ENCODE data around the gene PALMD.
A peak's percentile ranks its signal among the peaks of the same experiment; 100 is the strongest.

Gene PALMD

GRCh38 chr1:99650030-99650429 lies 4.1 kb downstream of the PALMD start:
- DNase-seq (ENCODE audit: low read depth, low spot score) = no peak
- TF ChIP-seq YY1 (IDR thresholded peaks at IDR 0.05; ENCODE audit: insufficient read depth, insufficient read length) = no peak
- no peak for TF ChIP-seq SUZ12 (IDR thresholded peaks at IDR 0.05; ENCODE audit: extremely low read depth, insufficient read depth, insufficient read length)
- TF ChIP-seq ZNF274 (IDR thresholded peaks at IDR 0.05; ENCODE audit: low read depth, low read length) = no peak
- no peak overlapping the region for H3K9ac ChIP-seq (ENCODE audit: insufficient read length, low read depth)
- H3K36me3 ChIP-seq (ENCODE audit: insufficient read depth, insufficient read length, low read length) = no peaks in the 10 kb centered on the region
- no peaks in the 10 kb centered on the region for H3K27me3 ChIP-seq (ENCODE audit: insufficient read depth, insufficient read length)
- H3K4me1 ChIP-seq (ENCODE audit: insufficient read depth, insufficient read length) = peaks cover 3% of the 10 kb centered on the region
- H3K9me3 ChIP-seq (ENCODE audit: insufficient read depth, low read length) = no peaks in the 10 kb centered on the region
- no peak overlapping the region for H3K4me3 ChIP-seq (ENCODE audit: insufficient read length, low read depth)

- no peak for DNase-seq (ENCODE audit: low read depth, low spot score)
- no peak for TF ChIP-seq ZNF274 (IDR thresholded peaks at IDR 0.05; ENCODE audit: low read depth, low read length)
- no peak for TF ChIP-seq YY1 (IDR thresholded peaks at IDR 0.05; ENCODE audit: insufficient read depth, insufficient read length)
- TF ChIP-seq SUZ12 (IDR thresholded peaks at IDR 0.05; ENCODE audit: extremely low read depth, insufficient read depth, insufficient read length) = no peak
- Histone ChIP-seq H3K9me3 (ENCODE audit: insufficient read depth, low read length) (no peaks in the 10 kb centered on the region), H3K4me1 (ENCODE audit: insufficient read depth, insufficient read length) (peaks cover 3% of the 10 kb centered on the region), H3K27me3 (ENCODE audit: insufficient read depth, insufficient read length) (no peaks in the 10 kb centered on the region), H3K36me3 (ENCODE audit: insufficient read depth, insufficient read length, low read length) (no peaks in the 10 kb centered on the region), H3K4me3 (ENCODE audit: insufficient read length, low read depth) (no peak overlapping the region), H3K9ac (ENCODE audit: insufficient read length, low read depth) (no peak overlapping the region)
Measured at GRCh38 chr1:99650773-99651437, 5.0 kb downstream of the PALMD start.

- Histone ChIP-seq H3K9me3 (ENCODE audit: insufficient read depth, low read length) (no peaks in the 10 kb centered on the region), H3K4me3 (ENCODE audit: insufficient read length, low read depth) (no peak overlapping the region), H3K4me1 (ENCODE audit: insufficient read depth, insufficient read length) (peaks cover 3% of the 10 kb centered on the region), H3K36me3 (ENCODE audit: insufficient read depth, insufficient read length, low read length) (no peaks in the 10 kb centered on the region), H3K27me3 (ENCODE audit: insufficient read depth, insufficient read length) (no peaks in the 10 kb centered on the region), H3K9ac (ENCODE audit: insufficient read length, low read depth) (no peak overlapping the region)
- DNase-seq (ENCODE audit: low read depth, low spot score) = peak; percentile 23
- no peak for TF ChIP-seq ZNF274 (IDR thresholded peaks at IDR 0.05; ENCODE audit: low read depth, low read length)
- TF ChIP-seq SUZ12 (IDR thresholded peaks at IDR 0.05; ENCODE audit: extremely low read depth, insufficient read depth, insufficient read length) = no peak
- TF ChIP-seq YY1 (IDR thresholded peaks at IDR 0.05; ENCODE audit: insufficient read depth, insufficient read length) = no peak
Measured at GRCh38 chr1:99652881-99653281, 7.0 kb downstream of the PALMD start.

GRCh38 chr1:99655376-99655775 lies 9.5 kb downstream of the PALMD start:
- no peak for DNase-seq (ENCODE audit: low read depth, low spot score)

GRCh38 chr1:99656701-99657100 lies 10.8 kb downstream of the PALMD start:
- TF ChIP-seq YY1 (IDR thresholded peaks at IDR 0.05; ENCODE audit: insufficient read depth, insufficient read length) = no peak
- no peak for TF ChIP-seq SUZ12 (IDR thresholded peaks at IDR 0.05; ENCODE audit: extremely low read depth, insufficient read depth, insufficient read length)
- no peak for TF ChIP-seq ZNF274 (IDR thresholded peaks at IDR 0.05; ENCODE audit: low read depth, low read length)

More at GRCh38 chr1:99655376-99655775, 9.5 kb downstream of the PALMD start:
- TF ChIP-seq YY1 (IDR thresholded peaks at IDR 0.05; ENCODE audit: insufficient read depth, insufficient read length) = no peak
- TF ChIP-seq SUZ12 (IDR thresholded peaks at IDR 0.05; ENCODE audit: extremely low read depth, insufficient read depth, insufficient read length) = no peak
- no peak for TF ChIP-seq ZNF274 (IDR thresholded peaks at IDR 0.05; ENCODE audit: low read depth, low read length)
- Histone ChIP-seq H3K9ac (ENCODE audit: insufficient read length, low read depth) (no peak overlapping the region), H3K27me3 (ENCODE audit: insufficient read depth, insufficient read length) (no peaks in the 10 kb centered on the region), H3K36me3 (ENCODE audit: insufficient read depth, insufficient read length, low read length) (no peaks in the 10 kb centered on the region), H3K4me3 (ENCODE audit: insufficient read length, low read depth) (no peak overlapping the region), H3K4me1 (ENCODE audit: insufficient read depth, insufficient read length) (peaks cover 2% of the 10 kb centered on the region), H3K9me3 (ENCODE audit: insufficient read depth, low read length) (no peaks in the 10 kb centered on the region)

GRCh38 chr1:99657213-99658030 lies 11.5 kb downstream of the PALMD start:
- no peaks in the 10 kb centered on the region for H3K27me3 ChIP-seq (ENCODE audit: insufficient read depth, insufficient read length)
- H3K9me3 ChIP-seq (ENCODE audit: insufficient read depth, low read length) = no peaks in the 10 kb centered on the region
- H3K36me3 ChIP-seq (ENCODE audit: insufficient read depth, insufficient read length, low read length) = no peaks in the 10 kb centered on the region
- no peak for DNase-seq (ENCODE audit: low read depth, low spot score)
- TF ChIP-seq SUZ12 (IDR thresholded peaks at IDR 0.05; ENCODE audit: extremely low read depth, insufficient read depth, insufficient read length) (no peak), ZNF274 (IDR thresholded peaks at IDR 0.05; ENCODE audit: low read depth, low read length) (no peak), YY1 (IDR thresholded peaks at IDR 0.05; ENCODE audit: insufficient read depth, insufficient read length) (no peak)
- no peak overlapping the region for H3K4me3 ChIP-seq (ENCODE audit: insufficient read length, low read depth)
- H3K9ac ChIP-seq (ENCODE audit: insufficient read length, low read depth) = no peak overlapping the region
- H3K4me1 ChIP-seq (ENCODE audit: insufficient read depth, insufficient read length) = no peaks in the 10 kb centered on the region

More at GRCh38 chr1:99656701-99657100, 10.8 kb downstream of the PALMD start:
- Histone ChIP-seq H3K9ac (ENCODE audit: insufficient read length, low read depth) (no peak overlapping the region), H3K9me3 (ENCODE audit: insufficient read depth, low read length) (no peaks in the 10 kb centered on the region), H3K36me3 (ENCODE audit: insufficient read depth, insufficient read length, low read length) (no peaks in the 10 kb centered on the region), H3K4me3 (ENCODE audit: insufficient read length, low read depth) (no peak overlapping the region), H3K27me3 (ENCODE audit: insufficient read depth, insufficient read length) (no peaks in the 10 kb centered on the region), H3K4me1 (ENCODE audit: insufficient read depth, insufficient read length) (no peaks in the 10 kb centered on the region)
- no peak for DNase-seq (ENCODE audit: low read depth, low spot score)

- H3K4me1 ChIP-seq (ENCODE audit: insufficient read depth, insufficient read length) = no peaks in the 10 kb centered on the region
- no peak for DNase-seq (ENCODE audit: low read depth, low spot score)
- TF ChIP-seq YY1 (IDR thresholded peaks at IDR 0.05; ENCODE audit: insufficient read depth, insufficient read length) = no peak
- no peak for TF ChIP-seq ZNF274 (IDR thresholded peaks at IDR 0.05; ENCODE audit: low read depth, low read length)
- TF ChIP-seq SUZ12 (IDR thresholded peaks at IDR 0.05; ENCODE audit: extremely low read depth, insufficient read depth, insufficient read length) = no peak
- no peaks in the 10 kb centered on the region for H3K9me3 ChIP-seq (ENCODE audit: insufficient read depth, low read length)
- H3K4me3 ChIP-seq (ENCODE audit: insufficient read length, low read depth) = no peak overlapping the region
- no peak overlapping the region for H3K9ac ChIP-seq (ENCODE audit: insufficient read length, low read depth)
- H3K27me3 ChIP-seq (ENCODE audit: insufficient read depth, insufficient read length) = no peaks in the 10 kb centered on the region
- no peaks in the 10 kb centered on the region for H3K36me3 ChIP-seq (ENCODE audit: insufficient read depth, insufficient read length, low read length)
Measured at GRCh38 chr1:99658031-99658290, 12.0 kb downstream of the PALMD start.

Measured in NT2/D1 (cell line).